T-helper 1 cell treated with Interleukin-12 subunit alpha and Interleukin-12 subunit beta and Interleukin-4 antibody, amounts not matched to agents 30 ng/mL and 1 ng/mL, for 36 hours (primary cell): ENCODE data around the gene MYO3B. TPM values are rescaled to one million over a fixed set of nuclear protein-coding genes. Genes with fewer than 3 reads are reported as not detected.
"Not testable (repeated sequence)": the region's sequence is repeated elsewhere in the genome, so short reads cannot be mapped to it uniquely, and the experiment has no call there.

Experiments
- intact Hi-C: fragments of 100-400 bp; cut with micrococcal nuclease; formaldehyde crosslinking; loops from one replicate; pipeline ENCODE4 v1.15.1; 2024
- total RNA-seq: library from RNA; stranded (reverse); gene quantifications from 2 replicates; pipeline ENCODE4 v1.2.3, GENCODE V29; 2022

The MYO3B gene
- total RNA-seq, 1 donor from 2014 or later = 0.78 TPM

- intact Hi-C loops = no loop called here
Observed at GRCh38 chr2:170404846-170405245, 226.9 kb downstream of the MYO3B start.

GRCh38 chr2:170405326-170405725, 227.4 kb downstream of the MYO3B start:
- intact Hi-C loops = no loop called here

- intact Hi-C loops = loop anchor here (1.0 to 2.0 kb wide), 5 partner anchors 40 to 404 kb away; partner anchors contain the start of gene SP5
Observed at GRCh38 chr2:170408461-170409163, 230.7 kb downstream of the MYO3B start.

GRCh38 chr2:170409164-170409535, 231.2 kb downstream of the MYO3B start:
- intact Hi-C loops = loop anchor here (1.0 to 2.0 kb wide), 5 partner anchors 40 to 403 kb away; partner anchors contain the start of gene SP5

- intact Hi-C loops = no loop called here
Observed at GRCh38 chr2:170411660-170412059, 233.7 kb downstream of the MYO3B start.

- intact Hi-C loops = no loop called here
Observed at GRCh38 chr2:170420961-170421687, 243.2 kb downstream of the MYO3B start.

GRCh38 chr2:170423919-170424318, 246.0 kb downstream of the MYO3B start:
- intact Hi-C loops = no loop called here

GRCh38 chr2:170425281-170425751, 247.4 kb downstream of the MYO3B start:
- intact Hi-C loops = no loop called here

- intact Hi-C loops = no loop called here
Observed at GRCh38 chr2:170428868-170429267, 250.9 kb downstream of the MYO3B start.

GRCh38 chr2:170432823-170433222, 254.9 kb downstream of the MYO3B start:
- intact Hi-C loops = no loop called here

GRCh38 chr2:170433448-170433847, 255.5 kb downstream of the MYO3B start:
- intact Hi-C loops = no loop called here

- intact Hi-C loops = not testable (repeated sequence)
Observed at GRCh38 chr2:170434396-170434795, 256.4 kb downstream of the MYO3B start.

- intact Hi-C loops = no loop called here
Observed at GRCh38 chr2:170434900-170435621, 257.1 kb downstream of the MYO3B start.

GRCh38 chr2:170436077-170436943, 258.4 kb downstream of the MYO3B start:
- intact Hi-C loops = no loop called here

- intact Hi-C loops = no loop called here
Observed at GRCh38 chr2:170446078-170446477, 268.1 kb downstream of the MYO3B start.

GRCh38 chr2:170449034-170449433, 271.1 kb downstream of the MYO3B start:
- intact Hi-C loops = no loop called here

- intact Hi-C loops = no loop called here
Observed at GRCh38 chr2:170454471-170455372, 276.8 kb downstream of the MYO3B start.

- intact Hi-C loops = no loop called here
Observed at GRCh38 chr2:170455617-170456426, 277.9 kb downstream of the MYO3B start.

- intact Hi-C loops = no loop called here
Observed at GRCh38 chr2:170456914-170457313, 279.0 kb downstream of the MYO3B start.
